GM18526 (cell line): Measurements from ENCODE around the gene EVPL.
A peak's percentile ranks its signal among the peaks of the same experiment; 100 is the strongest.

Source experiments
- POLR2A ChIP-seq: IDR thresholded peaks from 3 replicates; pipeline ENCODE4 v1.6.1; 2011; ENCODE audit not compliant: insufficient read length; ENCODE audit errors: extremely low read depth

EVPL gene

GRCh38 chr17:75996665-75997590 is 30.2 kb downstream of the EVPL start:
- TF ChIP-seq POLR2A = no peak

DNA sequence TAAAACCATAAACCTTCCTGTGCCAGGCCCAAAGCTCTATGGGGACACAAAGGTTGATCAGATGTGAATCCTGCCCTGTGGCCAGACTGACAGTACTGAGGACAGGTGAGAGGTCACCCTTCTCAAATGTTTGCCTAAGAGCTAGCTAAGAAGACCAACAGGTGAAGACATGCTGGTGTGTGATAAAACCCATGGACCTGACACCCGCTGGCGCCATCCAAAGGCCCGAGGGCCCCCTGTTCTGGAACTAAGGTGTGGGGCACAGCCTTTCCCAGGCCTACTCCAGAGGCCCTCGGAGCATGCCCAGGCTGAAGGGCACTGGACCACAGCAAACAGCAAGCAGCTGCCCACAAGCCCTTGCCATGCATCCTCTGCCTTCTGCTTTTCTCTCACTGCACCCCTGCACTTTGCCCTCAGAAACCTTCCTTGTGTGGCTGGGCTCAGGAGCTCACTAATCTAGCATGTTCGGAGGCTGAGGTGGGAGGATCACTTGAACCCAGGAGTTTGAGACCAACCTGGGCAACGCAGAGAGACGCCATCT is 31.7 kb downstream of the EVPL start:
- no peak for TF ChIP-seq POLR2A

DNA sequence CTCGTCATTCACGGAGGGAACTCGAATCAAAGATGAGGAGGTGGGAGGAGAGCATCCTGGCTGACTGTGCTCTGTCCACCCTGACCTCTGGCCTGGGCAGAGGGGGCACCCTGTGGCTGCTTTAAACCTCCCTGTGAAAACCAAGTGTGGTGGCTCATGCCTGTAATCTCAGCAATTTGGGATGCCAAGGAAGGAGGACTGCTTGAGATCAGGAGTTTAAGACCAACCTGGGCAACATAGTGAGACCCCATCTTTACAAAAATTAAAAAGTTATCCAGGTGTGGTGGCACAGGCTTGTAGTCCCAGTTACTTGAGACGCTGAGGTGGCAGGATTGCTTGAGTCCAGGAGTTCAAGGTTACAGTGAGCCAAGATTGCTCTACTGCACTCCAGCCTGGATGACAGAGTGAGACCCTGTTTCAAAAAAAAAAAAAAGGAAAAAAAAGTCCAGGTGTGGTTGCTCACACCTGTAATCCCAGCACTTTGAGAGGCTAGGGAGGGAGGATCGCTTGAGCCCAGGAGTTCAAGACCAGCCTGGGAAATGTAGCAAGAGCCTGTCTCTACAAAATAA is 32.2 kb downstream of the EVPL start:
- TF ChIP-seq POLR2A = no peak

- TF ChIP-seq POLR2A = no peak
Observed at GRCh38 chr17:75991396-75991795, 35.7 kb downstream of the EVPL start.

GRCh38 chr17:75987041-75987440 is 40.1 kb downstream of the EVPL start:
- no peak for TF ChIP-seq POLR2A

DNA sequence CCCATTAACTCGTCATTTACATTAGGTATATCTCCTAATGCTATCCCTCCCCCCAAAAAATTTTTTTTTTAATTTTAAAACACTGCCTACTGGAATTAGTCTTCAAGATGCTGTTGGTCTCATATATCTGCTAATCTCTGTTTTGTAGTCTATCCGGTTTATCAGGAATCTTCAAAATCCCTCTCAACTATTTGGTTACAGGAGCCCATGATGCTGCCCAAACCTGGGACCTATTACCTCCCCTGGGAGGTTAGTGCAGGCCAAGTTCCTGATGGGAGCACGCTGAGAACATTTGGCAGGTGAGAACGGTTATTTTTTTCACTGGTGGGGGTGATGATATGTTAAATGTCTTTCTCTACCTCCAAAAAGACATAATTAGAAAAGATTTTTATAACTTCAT is 41.1 kb downstream of the EVPL start:
- no peak for TF ChIP-seq POLR2A

GRCh38 chr17:75983501-75984181 is 43.5 kb downstream of the EVPL start:
- no peak for TF ChIP-seq POLR2A

GRCh38 chr17:75981019-75981615 is 46.0 kb downstream of the EVPL start:
- no peak for TF ChIP-seq POLR2A

- TF ChIP-seq POLR2A = no peak
Observed at GRCh38 chr17:75980188-75981018, 46.7 kb downstream of the EVPL start.

GRCh38 chr17:75979705-75980187 is 47.4 kb downstream of the EVPL start:
- TF ChIP-seq POLR2A = no peak

- TF ChIP-seq POLR2A = peak; percentile 97
Observed at GRCh38 chr17:75978938-75979704, 48.0 kb downstream of the EVPL start, which contains the start of the genes ACOX1 and TEN1. TSS of gene ACOX1 (minus strand) at chr17:75979166. CDS start at chr17:75979073, 93 bp downstream. TSS of gene TEN1 (plus strand) at chr17:75979240. CDS start at chr17:75986193, 6,953 bp downstream.

DNA sequence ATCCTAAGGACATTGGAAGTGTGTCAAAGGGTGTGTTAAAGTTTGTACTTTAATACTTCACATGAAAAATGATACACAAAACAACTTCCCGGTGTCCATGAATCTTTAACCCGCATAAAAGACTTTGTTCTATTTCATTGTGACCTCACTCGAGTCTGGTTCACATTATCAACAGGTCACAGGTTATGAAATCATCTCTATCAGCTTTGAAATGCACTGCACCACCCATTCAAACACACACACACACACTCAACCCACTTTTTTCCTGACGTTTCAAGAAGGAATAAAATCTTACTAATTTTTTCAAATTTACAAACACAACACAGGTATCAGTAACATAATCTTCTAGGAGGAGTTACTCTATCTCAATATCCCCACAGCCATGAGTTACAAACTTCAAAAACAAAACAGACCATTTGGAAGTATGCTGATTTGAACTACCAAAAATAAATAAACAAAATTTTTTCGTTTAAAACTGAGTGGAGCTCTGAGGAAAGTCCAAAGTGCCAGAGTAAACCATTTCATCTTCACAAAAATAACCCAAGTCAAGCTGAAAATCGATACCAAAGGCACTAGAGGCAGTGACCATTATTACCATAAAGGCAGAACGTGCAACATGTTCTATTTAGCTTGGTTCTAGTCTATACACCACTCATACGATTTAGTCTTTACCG is 50.8 kb downstream of the EVPL start:
- TF ChIP-seq POLR2A = no peak

DNA sequence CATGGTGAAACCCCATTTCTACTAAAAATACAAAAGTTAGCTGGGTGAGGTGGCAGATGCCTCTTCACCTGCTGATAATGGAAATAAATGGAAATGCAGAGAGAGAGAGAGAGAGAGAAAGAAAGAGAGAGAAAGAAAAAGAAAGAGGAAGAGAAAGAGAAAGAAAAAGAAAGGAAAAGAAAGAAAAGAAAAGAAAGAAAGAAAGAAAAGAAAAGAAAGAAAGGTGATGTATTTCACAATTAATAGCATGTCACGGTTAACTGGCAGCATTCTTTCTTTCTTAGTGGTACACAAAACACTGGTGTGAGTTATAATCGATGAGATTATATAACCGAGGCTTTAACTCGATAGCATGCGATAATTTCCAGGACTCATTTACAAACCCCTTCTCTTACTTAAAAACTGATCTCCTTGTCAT is 51.3 kb downstream of the EVPL start:
- TF ChIP-seq POLR2A = no peak
